Muscle of back (tissue), 13 donors: ENCODE results near the gene DNTT. TPM values are rescaled to one million over a fixed set of nuclear protein-coding genes. Genes with fewer than 3 reads are reported as not detected.
A peak's percentile ranks its signal among the peaks of the same experiment; 100 is the strongest.

Experiments used
- DNase-seq, 3 donors: peaks; one replicate each; pipeline versions ENCODE4 v3.0.0 to v3.0.0-alpha.2; 2013
- long read RNA-seq, 9 donors: transcript quantifications; one replicate each; lab custom pipeline, GENCODE V29; 2026
- polyA plus RNA-seq, 10 donors: library from polyadenylated mRNA; unstranded; fragments of 120-200 nt; gene quantifications; one replicate each; pipeline ENCODE4 v1.2.1, GENCODE V29; 2013; ENCODE audit not compliant: insufficient read length in 10 of 10

The DNTT gene
- polyA plus RNA-seq: under 1 TPM in 5 of 10 donors, not detected in 5; 0.16 to 0.46 (median 0.24) TPM
- long read RNA-seq, donor 1: 0 reads
- long read RNA-seq, donor 2: 0 reads
- long read RNA-seq, donor 3: 0 reads
- long read RNA-seq, donor 4: 0 reads
- long read RNA-seq, donor 5: 0 reads
- long read RNA-seq, donor 6: 0 reads
- long read RNA-seq, donor 7: 0 reads
- long read RNA-seq, donor 8: 0 reads
- long read RNA-seq, donor 9: 0 reads

DNA sequence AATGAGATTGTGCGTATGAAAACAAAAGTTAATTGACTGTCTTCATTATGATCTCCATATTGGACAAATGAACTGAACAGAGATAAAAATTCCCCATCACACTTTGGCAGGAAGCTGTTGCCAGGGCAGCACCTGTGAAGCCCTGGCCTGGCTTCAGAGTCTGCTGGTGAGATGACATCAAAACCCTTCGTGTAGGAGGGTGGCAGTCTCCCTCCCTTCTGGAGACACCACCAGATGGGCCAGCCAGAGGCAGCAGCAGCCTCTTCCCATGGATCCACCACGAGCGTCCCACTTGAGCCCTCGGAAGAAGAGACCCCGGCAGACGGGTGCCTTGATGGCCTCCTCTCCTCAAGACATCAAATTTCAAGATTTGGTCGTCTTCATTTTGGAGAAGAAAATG lies at the start of gene DNTT:
Gene DNTT (plus strand): TSS at position 205 of the 400 bp plus-strand sequence. CDS start 64 bp downstream, at position 269.
- DNase-seq: no peak

DNA sequence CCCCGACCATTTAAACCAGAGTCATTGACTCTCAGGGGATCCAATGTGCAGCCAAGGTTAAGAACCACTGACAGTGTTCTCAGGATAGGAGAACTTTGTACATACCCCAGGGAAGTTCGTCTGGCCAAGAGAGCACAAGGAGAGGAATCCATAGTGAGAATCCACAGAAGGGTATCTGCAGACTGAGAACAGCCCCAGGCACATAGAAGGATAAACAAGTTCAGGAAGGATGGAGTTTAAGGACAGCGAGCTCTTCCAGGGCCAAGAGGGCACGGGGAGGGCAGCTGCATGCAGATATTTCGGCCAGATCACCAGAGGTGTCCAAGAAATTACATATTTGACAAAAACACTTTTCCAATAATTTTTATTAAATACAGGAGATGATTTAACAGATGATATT lies 49.3 kb upstream of the DNTT start:
- DNase-seq: no peak

DNA sequence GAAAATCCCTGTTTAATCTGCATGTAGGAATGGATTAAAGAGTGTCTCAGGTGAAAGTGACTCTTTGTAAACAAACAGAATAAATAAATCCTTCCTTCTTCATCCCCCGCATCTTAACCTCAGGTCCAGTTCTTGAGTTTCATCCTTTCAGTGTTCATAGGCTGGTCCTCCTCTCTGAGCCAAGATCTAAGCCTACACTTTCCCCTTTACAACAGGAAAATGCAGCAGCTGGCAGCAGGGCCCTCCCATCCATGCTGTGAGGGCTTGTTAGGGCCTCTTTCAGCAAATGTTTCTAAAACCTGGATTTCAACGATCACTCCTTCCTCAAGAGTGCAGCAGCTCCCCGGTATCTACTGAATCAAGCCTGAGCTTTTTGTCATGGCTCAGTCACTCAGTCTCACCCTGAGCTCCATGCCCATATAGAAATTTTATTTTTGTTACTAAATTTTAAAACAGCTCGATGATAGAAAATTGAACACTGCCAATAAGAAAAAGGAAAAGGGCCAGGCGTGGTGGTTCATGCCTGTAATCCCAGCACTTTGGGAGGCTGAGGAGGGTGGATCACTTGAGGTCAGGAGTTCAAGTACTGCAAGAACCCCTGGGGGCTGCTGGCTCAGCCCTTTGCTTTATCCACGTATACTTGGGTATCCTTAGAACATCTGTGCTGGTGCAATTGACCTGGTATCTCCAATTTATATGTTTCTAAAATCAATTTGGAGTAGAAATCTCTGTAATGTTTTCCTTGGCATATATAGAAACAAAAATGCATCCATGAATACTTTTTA lies 48.5 kb upstream of the DNTT start:
- no peak for DNase-seq

DNA sequence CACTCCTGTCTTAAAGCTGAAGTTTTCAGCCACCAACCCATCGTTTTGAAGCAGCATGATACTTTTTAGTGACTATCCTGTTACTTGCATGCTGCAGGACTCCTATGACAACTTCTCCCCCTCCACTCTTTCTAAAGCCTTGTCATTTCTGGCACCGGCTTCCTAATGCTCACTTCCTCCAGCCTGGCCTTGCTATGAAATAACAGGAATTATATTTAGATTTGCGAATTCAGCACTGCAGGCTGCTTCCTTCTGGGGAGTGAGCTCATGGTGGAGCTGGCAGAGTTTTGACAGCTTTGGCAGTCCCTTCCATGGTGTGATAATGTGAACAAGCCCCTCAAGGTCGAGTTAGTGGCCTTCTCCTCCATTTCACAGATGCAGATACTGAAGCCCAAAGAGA lies 46.3 kb upstream of the DNTT start:
- DNase-seq: peak in 2 of 3 donors; percentile 11 to 62

DNA sequence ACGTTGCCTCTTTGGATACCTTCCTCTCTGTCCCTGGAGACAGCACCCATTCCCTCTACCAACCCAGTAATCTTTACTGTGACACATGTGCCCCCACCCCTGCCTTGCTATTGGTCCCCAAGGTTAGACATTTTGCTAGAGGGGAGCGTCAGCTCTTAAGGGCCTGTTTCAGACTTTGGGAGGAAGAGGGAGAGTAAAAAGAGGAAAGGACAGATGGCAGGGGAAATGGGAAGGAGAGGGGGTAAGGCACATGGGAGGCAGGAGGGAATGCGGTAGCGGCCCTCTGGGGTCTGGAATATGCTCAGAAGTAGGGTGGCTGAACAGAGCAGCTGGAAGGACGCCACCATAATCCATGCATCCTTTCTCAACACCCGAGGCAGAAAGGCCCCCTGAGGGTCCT lies 45.1 kb upstream of the DNTT start:
- peak in 1 of 3 donors; percentile 15 for DNase-seq

DNA sequence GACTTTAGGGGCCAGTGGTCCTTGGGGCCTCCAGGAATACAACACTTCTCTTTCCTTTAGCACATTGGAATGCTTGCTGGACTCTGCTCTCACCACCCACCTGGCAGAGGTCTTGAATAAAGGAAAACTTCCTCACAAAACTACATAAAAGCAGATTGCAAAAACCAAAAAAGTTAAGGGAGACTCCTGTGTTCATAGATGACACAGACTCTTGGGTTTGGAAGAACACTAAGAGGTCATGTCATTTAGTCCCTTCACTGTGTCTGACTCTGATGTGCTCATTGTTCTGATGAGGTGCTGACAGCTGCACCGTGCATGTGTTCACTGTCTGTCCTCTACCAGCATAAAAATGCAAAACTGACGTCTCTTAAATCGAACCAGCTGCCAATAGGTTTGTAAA lies 44.2 kb upstream of the DNTT start:
- DNase-seq: no peak

DNA sequence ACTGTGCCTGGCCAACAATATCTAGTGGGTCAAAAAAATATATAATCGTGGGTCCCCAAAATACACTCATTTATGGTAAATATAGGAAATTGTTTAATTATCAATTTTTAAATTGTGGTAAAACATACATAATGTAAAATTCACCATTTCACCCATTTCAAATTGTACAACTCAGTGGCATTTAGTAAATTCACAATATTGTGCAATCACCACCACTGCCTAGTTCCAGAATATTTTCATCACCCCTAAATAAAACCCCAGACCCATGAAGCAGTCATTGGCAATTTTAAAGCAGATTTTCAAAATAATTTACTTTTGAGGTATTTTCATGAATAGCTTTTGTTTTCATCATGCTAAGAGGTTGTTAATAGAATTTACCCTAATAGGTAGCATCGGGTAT lies 43.1 kb upstream of the DNTT start:
- no peak for DNase-seq

DNA sequence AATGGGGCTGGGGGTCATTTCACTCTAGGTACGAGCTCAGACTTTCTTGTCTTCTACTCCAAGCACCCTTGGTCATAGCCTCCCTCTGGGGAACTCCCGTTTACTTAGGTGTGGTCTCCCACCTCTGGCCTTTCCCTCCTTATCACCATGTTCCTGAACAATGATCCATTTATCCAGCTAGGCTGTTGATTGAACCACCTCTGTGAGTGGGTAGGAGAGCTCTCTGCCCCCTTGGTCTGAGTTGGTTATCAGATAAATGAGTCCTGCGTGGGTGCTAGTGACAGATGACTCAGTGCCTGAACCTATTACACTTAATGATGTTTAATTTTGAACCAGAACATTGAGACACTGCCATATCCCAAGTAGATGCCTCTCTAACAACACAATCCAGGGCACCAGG lies 42.3 kb upstream of the DNTT start:
- DNase-seq: no peak

DNA sequence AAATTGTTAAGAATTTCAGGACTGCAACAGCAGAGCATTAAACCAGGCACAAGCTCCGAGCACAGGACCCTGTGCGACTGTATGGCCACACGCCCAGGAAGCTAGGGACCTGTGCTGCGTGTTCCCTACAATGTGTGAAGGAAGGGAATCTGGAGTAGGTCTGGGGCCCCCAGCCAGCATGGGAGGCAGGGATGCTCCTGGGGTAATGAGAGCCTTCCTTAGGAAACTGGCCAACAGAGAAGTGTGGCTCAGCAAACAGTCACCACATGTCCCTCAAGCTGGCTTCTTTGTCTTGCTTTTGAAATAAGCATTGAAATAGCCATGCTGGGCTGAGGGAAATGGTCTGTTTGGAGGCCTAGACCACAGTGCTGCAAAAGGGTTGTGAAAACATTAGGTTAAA lies 41.1 kb upstream of the DNTT start:
- DNase-seq: no peak

DNA sequence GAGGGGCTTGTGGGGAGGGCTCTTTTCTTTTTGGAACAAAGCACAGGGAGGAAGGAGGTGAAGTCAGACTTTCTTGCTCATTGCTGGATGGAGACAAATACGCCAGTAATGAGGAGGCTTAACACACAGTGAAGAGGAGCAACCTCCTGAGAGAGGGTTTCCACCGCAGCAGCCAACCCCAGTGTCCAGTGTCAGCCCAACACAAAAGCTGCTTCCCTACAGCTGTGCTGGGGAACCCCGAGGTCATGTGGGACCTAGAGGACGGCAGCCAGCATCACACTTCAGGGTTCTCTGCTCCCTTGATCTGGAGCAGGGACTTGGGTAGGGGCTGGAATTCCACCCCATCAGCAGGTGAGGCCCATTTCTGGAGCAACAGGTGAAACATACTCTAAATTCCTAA lies 40.6 kb upstream of the DNTT start:
- peak in 1 of 3 donors; percentile 59 for DNase-seq

DNA sequence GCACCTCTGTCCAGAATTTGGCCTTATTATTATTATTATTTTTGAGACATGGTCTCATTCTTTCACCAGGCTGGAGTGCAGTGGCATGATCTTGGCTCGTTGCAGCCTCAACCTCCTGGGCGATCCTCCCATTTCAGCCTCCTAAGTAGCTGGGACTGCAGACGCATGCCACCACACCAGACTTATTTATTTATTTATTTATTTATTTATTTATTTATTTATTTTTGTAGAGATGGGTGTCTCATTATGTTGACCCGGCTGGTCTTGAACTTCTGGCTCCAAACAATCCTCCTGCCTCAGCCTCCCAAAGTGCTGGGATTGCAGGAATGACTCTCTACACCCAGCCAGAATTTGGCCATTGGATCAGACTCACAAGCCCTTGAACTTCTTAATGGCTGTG lies 39.3 kb upstream of the DNTT start:
- no peak for DNase-seq

DNA sequence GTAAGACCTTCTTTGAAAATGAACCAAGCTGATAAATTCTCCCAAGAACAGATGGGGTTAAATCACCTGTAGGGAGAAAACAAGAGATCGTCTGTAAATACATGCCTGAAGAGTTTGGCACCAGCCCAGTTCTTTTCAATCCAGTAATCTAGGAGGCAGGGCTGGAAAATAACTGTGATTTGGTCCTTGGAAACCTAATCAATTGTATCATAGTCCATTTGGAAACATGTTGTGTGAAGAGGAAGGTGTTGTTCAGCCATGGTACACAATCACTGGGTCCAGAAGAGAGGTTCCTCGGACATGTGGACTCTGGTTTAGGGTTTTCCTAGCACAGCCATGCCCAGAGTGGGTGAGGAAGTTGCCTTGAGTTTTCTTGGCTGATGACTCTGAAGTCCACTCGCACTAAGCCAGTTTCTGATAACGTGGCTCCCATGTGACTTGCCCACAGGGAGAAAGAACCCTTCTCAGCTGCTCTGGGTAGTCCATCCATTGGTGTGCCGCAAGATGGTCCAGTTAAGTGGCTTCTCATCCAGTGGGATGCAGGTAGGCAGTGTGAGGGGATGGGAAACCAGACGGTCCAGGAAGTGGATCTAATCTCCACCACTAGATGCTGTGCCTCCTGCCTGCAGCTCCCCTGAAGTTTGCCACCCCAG lies 38.0 kb upstream of the DNTT start:
- DNase-seq: no peak

DNA sequence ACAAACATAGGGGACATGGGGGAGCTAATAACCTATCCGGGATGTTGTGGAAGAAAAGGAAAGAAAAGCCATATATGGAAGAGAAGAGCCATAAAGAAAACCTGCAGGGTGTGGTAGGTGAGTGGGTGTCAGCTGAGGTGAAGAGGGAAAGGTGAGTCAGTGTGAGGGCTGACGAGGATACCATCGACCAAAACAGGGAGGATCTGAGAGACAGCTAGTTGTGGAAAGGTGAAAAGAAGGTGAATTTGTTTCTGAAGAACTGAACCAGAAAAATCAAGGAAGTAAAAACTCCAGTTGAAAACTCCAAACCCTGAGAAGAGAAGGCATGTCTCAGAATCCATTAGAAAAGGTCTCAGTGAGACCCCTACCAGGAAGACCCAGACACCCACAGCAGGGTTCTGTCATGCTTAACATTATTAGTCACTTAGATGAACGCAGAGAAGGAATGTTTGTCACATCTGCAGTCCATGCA lies 37.0 kb upstream of the DNTT start:
- no peak for DNase-seq

DNA sequence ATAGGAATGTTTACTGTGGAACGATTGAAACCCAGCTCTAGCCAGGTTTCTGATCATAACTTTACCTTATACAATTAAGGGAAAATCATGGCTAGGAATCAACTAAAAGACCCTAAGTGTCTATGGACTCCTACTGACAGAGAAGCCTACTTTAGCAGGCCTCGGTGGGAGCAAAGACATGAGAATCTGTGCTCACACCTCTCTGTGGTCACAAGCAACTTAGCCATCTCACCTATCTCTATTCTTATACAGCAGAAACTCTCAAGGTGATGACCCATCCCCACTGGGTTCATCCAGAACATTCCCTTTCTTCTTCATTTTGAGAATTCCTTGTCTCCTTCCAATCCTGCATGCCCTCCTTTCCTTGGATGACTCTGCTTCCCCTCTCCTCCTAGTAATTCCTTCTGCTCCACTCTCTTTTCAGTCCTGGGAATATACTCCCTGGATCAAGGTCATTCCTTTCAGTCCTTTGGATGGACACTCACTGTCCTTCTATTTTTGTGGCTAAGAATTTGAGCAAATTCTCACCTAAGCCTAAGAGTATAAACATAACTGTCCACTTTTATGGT lies 35.8 kb upstream of the DNTT start:
- no peak for DNase-seq

DNA sequence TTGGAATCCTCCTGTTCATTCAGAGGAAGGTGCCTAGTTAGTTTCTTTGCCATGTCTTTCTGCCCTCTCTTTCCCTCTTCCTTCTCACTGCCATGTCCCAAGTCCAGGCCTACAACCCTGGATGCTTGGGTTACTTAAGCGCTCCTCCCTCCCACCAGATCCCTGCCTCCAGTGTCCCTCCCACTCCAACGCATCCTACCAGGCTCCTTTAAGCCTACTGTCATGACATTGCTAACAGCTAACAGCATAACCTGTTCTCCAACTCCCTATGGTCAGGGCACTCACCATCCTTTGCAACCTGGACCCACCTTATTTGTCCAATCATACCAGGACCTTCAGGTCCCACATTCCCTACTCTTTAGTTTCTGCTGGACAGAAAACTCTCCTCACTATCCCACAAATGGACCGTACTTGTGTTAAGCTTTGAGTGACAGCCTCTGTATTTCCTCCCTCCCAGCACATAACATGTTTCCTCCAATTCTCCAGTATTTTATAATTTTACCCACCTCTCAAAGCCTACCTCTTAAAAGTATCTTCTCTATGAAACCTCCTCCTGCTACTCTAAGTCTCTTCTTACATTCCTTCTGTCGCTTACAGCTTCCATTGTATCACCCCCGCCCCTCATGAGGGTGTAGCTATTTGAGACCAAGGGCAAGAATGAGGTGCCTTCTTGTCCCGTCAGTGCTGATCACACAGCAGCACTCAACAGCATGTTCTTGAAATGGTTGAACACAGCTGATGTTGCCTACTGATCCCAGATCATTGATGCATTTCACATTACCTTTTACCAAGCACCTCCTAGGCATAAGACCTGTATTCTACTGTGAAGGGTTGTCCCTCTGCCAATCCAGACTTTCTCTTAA lies 34.6 kb upstream of the DNTT start:
- DNase-seq: no peak

DNA sequence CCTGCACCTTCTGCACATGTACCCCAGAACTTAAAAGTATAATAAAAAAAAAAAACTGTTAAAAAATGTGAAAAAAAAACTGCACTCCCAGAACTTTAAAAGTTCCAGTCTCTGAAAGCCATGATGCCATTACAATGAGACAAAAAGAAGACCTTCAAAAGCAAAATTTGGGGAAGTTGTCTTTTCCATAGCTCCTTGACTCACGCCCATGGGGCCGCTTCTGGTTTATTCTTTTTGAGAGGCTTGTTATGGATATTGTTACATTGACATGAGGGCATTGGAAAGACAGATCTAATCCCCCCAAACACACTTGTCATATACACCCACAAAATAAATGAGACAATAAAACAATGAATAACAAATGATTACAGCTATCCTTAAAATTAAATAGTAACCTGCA lies 33.7 kb upstream of the DNTT start:
- DNase-seq: no peak

DNA sequence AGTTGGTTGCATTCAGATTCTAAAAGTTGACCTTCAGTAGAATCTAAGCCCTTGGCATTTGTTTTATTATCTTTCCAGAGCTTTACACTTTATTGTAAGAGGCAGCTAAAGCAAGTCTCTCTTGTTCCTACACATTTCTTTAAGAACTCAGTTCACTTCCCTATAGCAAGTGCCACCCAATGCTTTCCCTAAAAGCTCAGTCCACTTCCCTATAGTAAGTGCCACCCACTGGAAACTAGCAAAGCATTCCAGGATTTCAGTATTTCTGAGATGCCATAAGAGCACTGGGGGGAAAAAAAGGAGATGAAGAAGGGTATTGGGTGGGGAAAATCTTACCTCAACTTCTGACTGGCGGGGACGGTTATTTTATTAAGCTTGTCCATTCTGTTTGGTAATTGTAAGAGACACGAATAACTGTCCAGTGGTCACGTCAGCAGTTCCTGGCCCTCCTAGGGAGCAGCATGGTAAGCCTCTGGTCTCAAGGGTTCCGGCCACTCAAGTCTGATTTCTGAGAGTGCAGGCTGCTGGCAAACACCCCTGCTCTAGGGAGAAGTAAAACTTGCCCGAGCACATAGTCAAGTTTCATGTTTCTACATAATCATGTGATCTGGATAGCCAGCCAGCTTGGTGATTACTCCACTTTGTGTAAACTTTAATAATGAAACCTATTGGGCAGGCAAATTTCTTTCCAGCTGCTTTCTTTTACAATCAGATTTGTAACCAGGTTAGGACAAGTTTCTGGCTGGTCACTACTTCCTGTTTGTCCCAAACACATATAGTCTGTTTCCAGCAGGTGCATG lies 33.0 kb upstream of the DNTT start, which contains the start of gene BLNK:
Gene BLNK (minus strand): TSS at position 554 of the 800 bp plus-strand sequence. CDS start 171 bp downstream, at position 383.
- peak; percentile 20 to 67 (median 40) for DNase-seq

DNA sequence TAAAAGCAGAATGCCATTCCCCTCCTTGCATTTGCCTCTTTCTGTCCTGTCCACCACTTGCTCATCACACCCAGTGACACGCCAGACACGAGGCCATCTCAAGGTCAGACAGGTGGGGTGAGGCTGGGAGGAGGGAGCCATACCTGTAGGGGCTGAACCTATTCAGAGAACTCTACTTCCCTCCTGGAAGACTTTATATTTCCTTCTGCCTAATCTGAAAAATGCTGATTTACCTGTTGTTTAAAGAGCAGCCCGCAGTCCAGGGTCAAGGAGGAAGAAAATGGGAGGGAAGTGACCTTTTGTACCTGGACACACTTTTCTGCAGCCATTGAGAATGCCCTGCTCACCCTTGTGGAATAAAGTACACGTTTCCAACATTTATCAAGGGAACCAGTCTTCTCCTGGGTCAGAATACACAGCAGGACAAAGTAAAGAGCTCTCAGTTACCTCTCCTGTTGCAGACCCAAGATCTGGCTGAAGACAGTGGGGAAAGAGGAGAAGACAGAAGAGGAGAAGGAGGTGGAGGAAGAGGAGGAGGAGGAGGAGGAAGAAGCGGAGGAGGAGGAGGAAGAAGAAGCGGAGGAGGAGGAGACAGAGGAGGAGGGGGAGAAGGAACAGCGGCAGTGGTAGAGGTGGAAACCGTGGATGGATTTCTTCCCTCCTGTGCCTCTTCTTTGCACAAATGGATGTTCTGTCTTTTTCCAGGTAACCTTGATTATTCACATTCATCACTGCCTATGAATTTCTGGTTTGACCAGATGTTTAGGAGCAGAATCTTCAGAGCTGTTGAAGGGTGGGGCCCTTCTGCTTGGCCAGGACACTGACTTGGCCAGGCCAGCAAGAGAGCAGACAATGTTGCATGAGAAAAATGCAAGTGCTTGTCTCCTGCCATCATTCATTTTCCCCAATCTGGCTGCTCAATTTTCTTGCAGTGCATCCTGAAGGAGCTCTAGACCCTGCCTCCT lies 31.6 kb upstream of the DNTT start:
- no peak for DNase-seq

DNA sequence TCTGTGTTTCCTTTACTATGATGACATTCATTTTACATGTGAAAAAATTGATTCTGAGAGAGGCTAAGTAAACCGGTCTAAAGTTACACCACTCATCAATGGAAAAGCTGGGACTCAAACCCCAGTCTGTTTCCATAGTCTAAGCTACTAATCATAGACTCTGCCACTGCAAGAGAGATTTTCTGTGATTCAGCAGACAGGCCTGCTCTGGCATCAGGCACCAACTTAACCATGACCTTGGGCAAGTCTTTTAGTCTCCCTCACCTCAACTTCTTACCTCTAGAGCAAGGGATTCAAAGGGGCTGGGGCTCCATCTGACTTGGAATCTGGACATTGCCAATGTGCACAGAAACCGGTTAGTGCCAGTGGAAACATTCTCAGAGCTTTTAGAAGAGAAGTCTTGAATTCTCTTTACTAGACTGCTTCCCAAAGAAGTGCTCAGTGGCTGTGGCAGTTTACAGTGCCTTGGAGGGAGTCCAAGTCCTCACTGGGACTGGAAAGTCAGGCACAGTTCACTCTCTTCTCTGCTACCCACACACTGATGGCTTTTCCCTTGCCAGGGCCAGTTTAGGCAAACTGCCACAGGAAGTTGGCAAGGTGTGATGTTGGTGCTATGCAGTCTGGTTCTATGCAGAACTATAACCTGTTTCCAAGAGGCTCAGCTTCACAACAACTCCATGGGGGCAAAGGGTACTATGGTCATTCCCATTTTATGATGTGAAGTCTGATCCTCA lies 28.4 kb upstream of the DNTT start:
- no peak for DNase-seq
